IMR-90 (cell line): Measurements from ENCODE around the gene FMN1.

Source experiments
- CTCF ChIP-seq: conservative IDR thresholded peaks from 2 replicates; pipeline ENCODE4 v1.5.1; 2012; ENCODE audit warnings: mild to moderate bottlenecking, low read depth, low read length, improper control_type of control experiment
- FOS ChIP-seq: fragments of 150-350 bp; IDR thresholded peaks from 2 replicates; pipeline ENCODE4 v1.6.1; 2016; ENCODE audit warnings: low read depth, low read length
- MAZ ChIP-seq: IDR thresholded peaks from 2 replicates; pipeline ENCODE4 v1.6.1; 2012; ENCODE audit warnings: low read depth, mild to moderate bottlenecking, low read length, improper control_type of control experiment, moderate library complexity, borderline replicate concordance
- NFE2L2 ChIP-seq: fragments of 150-350 bp; IDR thresholded peaks from 2 replicates; pipeline ENCODE4 v1.6.1; 2016; ENCODE audit warnings: low read depth, mild to moderate bottlenecking, low read length
- POLR2A ChIP-seq: IDR thresholded peaks from 2 replicates; pipeline ENCODE4 v1.6.1; 2012; ENCODE audit warnings: mild to moderate bottlenecking, low read depth, low read length
- RAD21 ChIP-seq: IDR thresholded peaks from 2 replicates; pipeline ENCODE4 v1.6.1; 2012; ENCODE audit warnings: low read length, improper control_type of control experiment
- RCOR1 ChIP-seq: IDR thresholded peaks from 2 replicates; pipeline ENCODE4 v1.6.1; 2012; ENCODE audit warnings: mild to moderate bottlenecking, low read length, improper control_type of control experiment; ENCODE audit not compliant: insufficient replicate concordance
- RFX5 ChIP-seq: IDR thresholded peaks from 2 replicates; pipeline ENCODE4 v1.8.0; 2012; ENCODE audit warnings: low read depth, mild to moderate bottlenecking, low read length, moderate library complexity
- USF2 ChIP-seq: fragments of 150-350 bp; IDR thresholded peaks from 2 replicates; pipeline ENCODE4 v1.6.1; 2017; ENCODE audit warnings: mild to moderate bottlenecking, antibody characterized with exemption, low read length, low read depth

GRCh38 chr15:33125894-33126537 lies 68.5 kb downstream of the FMN1 start:
- TF ChIP-seq CTCF: no peak
- TF ChIP-seq RAD21: no peak
- TF ChIP-seq NFE2L2: no peak
- TF ChIP-seq RCOR1: no peak
- no peak for TF ChIP-seq USF2
- TF ChIP-seq RFX5: no peak
- no peak for TF ChIP-seq MAZ
- no peak for TF ChIP-seq POLR2A
- no peak for TF ChIP-seq FOS
